Activated T-cell treated with anti-CD3 and anti-CD28 coated beads, Interleukin-2, amount 50 U/mL, for 24 hours (primary cell): ENCODE measurements around the gene ZDHHC11.

Experiments
- DNase-seq: peaks from one replicate; pipeline ENCODE4 v3.0.0-alpha.2; 2020
- H3K27ac Mint-ChIP-seq: 2 replicates; pipeline ENCODE4 v1.8.0; 2020; ENCODE audit warnings: mild to moderate bottlenecking, mixed read lengths
- H3K27me3 Mint-ChIP-seq: 2 replicates; pipeline ENCODE4 v1.8.0; 2020; ENCODE audit warnings: mixed read lengths
- H3K36me3 Mint-ChIP-seq: 2 replicates; pipeline ENCODE4 v1.8.0; 2020; ENCODE audit warnings: low read depth, mixed read lengths
- H3K4me1 Mint-ChIP-seq: 2 replicates; pipeline ENCODE4 v1.8.0; 2020; ENCODE audit warnings: low read depth, mixed read lengths
- H3K4me3 Mint-ChIP-seq: 2 replicates; pipeline ENCODE4 v1.8.0; 2020; ENCODE audit warnings: mild to moderate bottlenecking, moderate library complexity, mixed read lengths
- H3K9me3 Mint-ChIP-seq: 2 replicates; pipeline ENCODE4 v1.8.0; 2020; ENCODE audit warnings: mixed read lengths

Gene ZDHHC11

DNA sequence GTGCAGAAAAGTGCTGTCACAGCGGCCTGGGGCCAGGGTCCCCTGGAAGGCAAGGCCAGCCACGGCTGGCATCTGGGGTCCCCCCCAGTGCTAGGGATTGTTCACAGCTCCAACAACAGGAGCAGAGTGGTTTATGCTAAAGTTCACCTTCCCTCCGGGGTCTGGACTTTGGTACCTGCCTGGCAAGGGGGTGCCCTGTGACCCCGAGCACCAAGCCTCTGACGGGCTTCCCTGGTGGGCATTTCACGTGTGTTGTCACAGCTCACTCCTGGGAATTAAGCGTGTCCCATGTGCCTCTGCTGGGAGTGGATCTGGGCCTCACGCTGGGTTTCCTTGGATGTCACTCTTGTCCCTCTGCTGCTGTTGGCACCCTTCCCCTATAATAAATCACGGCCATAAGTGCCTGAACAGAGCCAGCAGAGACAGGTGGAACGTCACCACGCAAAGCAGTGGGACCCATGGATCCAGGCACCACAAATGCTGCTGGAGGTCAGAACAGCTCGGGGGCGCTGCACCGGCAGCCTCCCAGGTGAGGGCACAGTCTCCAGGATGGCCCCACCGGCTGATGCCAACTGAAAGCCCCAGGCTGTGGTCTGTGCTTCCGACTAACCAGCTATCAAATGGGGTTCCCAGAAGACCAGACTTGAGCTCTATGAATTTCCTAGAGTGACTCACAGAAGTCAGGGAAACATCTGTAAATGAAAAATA, 17.8 kb upstream of the ZDHHC11 start:
- no peaks in the 10 kb centered on the region for H3K27me3 Mint-ChIP-seq
- H3K36me3 Mint-ChIP-seq = peaks cover 100% of the 10 kb centered on the region
- H3K27ac Mint-ChIP-seq = no peak overlapping the region

DNA sequence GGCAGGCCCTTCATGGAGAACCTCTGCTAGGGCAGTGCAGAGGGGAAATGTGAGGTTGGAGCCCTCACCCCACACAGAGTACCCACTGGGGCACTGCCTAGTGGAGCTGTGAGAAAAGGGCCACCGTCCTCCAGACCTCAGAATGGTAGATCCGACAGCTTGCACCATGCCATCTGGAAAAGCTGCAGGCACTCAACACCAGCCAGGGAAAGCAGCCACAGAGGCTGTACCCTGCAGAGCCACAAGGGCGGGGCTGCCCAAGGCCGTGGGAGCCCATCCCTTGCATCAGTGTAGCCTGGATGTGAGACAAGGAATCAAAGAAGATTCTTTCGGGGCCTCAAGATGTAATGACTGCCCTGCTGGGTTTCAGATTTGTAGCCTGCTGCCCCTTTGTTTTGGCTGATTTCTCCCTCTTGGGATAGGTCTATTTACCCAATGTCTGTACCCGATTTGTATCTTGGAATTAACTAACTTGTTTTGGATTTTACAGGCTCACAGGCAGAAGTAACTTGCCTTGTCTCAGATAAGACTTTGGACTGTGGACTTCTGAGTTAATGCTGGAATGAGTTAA, 16.6 kb upstream of the ZDHHC11 start:
- no peak for DNase-seq
- Mint-ChIP-seq H3K9me3 (no peaks in the 10 kb centered on the region), H3K36me3 (peaks cover 99% of the 10 kb centered on the region), H3K27me3 (no peaks in the 10 kb centered on the region), H3K27ac (no peak overlapping the region), H3K4me3 (no peak overlapping the region), H3K4me1 (no peaks in the 10 kb centered on the region)

More for the DNA sequence above, 17.8 kb upstream of the ZDHHC11 start:
- no peak for DNase-seq
- no peak overlapping the region for H3K4me3 Mint-ChIP-seq
- H3K9me3 Mint-ChIP-seq = no peaks in the 10 kb centered on the region
- no peaks in the 10 kb centered on the region for H3K4me1 Mint-ChIP-seq

DNA sequence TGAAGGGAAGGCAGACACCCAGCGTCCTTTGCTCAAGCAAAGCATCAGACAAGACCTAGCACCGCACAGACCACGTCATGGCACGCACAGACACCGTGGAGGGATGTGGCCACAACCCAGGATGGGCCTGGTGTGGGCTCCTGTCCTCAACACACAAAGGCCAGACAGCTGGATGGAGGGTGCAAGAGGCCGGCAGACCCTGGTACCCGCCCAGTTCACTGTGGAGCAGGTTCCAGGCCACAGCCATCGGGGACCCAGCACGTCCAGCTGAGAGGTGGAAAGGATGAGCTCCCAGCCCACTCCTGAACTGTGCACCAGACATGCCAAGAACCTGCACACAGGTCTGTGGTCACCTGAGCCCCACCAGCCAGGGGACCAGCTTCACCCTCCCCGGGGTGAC, 15.0 kb upstream of the ZDHHC11 start:
- Mint-ChIP-seq H3K9me3 (no peaks in the 10 kb centered on the region), H3K36me3 (peaks cover 88% of the 10 kb centered on the region), H3K27me3 (no peaks in the 10 kb centered on the region), H3K4me1 (no peaks in the 10 kb centered on the region), H3K27ac (no peak overlapping the region), H3K4me3 (no peak overlapping the region)
- no peak for DNase-seq

DNA sequence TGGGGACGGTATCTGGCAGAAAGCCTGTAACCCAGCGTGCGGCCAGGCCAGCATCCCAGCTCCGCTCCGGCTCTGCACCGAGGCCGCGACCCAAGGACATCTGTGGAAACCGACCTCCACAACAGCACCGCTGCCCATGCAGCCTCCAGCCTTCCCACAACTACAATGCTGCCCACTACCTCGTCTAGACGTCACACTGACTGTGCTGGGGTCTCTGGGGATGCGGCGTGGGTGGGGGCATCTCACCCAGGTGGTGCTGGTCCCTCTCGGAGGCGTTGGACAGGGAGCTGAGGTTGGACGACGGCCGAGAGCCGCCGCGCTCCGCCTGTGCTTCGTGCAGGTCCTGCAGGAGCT, 14.4 kb upstream of the ZDHHC11 start:
- DNase-seq = no peak
- Mint-ChIP-seq H3K27me3 (no peaks in the 10 kb centered on the region), H3K9me3 (no peaks in the 10 kb centered on the region), H3K4me1 (no peaks in the 10 kb centered on the region), H3K36me3 (peaks cover 88% of the 10 kb centered on the region), H3K27ac (no peak overlapping the region), H3K4me3 (no peak overlapping the region)

DNA sequence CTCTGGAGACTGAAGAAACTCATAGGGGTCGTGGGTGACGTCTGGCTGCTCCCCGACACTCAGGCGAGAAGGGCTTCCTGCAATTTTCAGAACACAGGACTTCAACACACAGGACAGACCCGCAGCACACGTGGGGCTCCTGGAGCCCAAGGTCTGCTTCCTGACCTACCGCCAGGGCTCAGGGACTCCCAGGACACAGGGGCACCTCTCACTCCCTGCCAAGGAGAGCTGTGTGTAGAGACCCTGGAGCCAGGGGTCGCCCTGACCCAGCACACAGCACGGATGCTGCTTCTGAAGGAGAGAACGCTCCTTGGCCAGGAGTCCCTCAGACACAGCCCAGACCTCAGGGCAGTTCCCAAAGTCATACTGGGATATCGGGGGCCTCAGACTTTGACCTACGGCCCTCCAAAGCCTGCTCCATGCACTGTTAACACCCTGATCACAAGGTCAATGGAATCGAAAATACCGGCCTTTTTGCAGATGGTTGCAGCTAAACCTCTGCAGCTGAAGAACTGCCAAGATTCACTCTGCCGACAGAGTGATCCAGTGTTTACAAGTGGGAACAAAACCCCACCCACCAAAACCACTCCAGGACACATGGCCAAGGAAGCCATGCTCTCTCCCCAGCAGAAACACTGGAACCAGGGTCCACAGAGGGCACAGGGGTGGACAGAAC, 13.8 kb upstream of the ZDHHC11 start:
- H3K27ac Mint-ChIP-seq = no peak overlapping the region
- H3K9me3 Mint-ChIP-seq = no peaks in the 10 kb centered on the region
- DNase-seq = no peak
- H3K36me3 Mint-ChIP-seq = peaks cover 87% of the 10 kb centered on the region
- H3K27me3 Mint-ChIP-seq = no peaks in the 10 kb centered on the region
- no peak overlapping the region for H3K4me3 Mint-ChIP-seq
- H3K4me1 Mint-ChIP-seq = no peaks in the 10 kb centered on the region

DNA sequence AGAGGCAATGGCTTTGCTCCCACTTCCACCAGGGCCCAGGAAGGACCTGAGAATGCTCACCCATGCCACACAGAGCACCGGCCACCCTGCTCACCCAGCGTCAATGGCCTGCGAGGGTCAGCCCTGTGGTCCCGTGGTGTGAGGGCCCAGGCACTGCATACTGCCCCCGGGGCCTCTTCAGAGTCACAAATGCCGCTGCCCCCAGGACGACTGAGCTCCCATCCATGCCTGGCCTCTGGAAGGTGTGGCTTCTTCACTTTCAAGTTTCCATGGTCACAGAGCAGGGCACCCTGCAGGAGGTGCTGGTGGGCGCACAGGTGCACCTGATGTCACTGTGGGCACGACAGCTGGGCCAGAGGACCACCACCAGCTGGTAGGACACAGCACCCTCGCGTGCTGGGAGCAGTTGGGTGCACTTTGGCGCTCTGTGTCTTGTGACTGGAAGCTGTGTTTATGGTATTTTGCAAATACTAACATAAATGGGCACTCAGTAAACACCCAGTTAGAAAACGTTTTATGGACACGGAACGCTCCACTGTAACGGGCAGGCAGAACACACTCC, 12.5 kb upstream of the ZDHHC11 start:
- Mint-ChIP-seq H3K27ac (no peak overlapping the region), H3K27me3 (no peaks in the 10 kb centered on the region), H3K9me3 (no peaks in the 10 kb centered on the region), H3K4me3 (no peak overlapping the region), H3K4me1 (no peaks in the 10 kb centered on the region), H3K36me3 (peaks cover 85% of the 10 kb centered on the region)
- DNase-seq = no peak

DNA sequence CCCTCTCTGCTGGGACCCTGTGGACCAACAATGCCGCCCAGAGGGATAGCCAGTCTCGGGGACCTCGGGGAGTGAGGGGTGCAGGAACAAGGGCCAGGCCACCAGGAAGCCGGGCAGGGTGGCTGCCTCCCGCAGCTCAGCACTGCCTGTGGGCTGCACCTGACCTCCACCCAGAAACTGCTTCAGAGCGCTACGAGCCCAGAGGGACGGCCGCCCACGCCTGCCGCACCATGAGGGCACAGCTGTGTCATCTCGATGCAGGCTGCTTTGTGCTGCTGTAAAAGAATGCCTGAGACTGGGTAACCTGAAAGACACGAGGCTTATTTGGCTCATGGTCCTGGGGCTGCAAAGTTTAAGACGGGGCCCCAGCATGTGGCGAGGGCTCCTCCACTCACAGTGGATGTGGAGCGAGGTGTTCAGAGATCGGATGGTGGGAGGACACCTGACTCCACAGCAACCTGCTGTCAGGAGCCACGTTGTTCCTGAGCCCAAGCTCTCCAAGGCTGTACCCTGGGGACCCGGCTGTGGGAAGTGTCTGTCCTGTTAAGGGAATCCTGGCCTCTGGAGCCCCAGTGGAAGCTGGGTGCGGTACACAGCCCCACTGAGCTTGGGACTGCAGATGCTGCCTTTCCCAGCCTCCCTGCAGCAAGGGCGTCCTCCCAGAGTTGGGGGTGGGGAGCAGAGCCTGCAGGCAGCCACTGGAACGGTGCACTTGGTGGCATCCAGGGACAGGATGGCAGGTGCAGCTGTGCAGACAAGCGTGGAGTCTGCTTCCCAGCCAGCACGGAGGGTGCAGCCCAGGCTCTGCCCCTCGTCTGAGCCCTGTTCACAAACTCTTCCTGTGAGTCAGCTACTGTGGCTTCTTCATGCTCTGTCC, 11.8 kb upstream of the ZDHHC11 start:
- Mint-ChIP-seq H3K4me1 (no peaks in the 10 kb centered on the region), H3K9me3 (no peaks in the 10 kb centered on the region), H3K36me3 (peaks cover 79% of the 10 kb centered on the region), H3K27me3 (no peaks in the 10 kb centered on the region), H3K4me3 (no peak overlapping the region), H3K27ac (no peak overlapping the region)
- no peak for DNase-seq

DNA sequence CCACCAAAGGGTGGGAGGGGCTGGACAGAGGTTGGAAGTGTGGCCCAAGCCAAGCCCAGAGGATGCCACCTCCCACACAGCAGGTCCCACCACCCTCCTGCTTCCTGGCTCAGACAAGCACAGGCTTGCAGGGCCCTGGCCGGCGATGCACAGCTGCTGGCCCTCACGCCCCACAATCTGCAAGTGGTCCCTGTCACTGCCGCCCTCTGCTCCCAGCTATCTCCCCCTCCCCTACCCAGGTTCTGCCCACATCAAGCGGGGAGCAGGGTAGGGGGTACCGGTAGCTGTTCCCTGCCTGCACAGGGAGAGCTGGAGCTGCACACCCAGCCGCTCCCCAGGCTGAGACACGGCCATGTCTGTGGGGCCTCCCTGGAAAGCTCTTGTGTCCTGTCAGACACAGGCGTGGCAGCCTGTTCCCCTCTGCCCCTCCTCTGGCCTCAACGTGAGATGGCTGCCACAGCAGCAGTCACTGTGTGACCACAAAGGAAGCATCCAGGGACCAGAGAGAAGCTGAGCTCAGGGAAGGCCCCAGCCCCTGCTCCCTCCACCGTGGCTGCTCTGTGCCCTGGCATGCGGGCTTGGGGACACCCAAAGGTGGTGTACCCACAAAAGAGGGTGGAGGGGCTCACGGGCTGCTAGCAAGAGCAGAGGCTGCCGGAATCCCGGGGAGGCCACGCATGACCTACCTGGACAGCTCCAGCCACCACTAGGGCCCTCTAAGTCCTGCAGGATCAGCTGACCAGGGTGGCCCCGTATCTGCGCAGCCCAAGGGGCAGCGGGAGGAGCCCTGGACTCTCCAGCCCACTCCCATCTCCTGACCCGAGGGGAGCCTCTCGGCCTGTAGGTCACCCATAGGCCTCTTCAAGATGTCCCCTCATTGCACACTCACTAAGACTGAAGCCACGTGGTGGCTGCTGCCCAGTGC, 10.9 kb upstream of the ZDHHC11 start:
- Mint-ChIP-seq H3K9me3 (no peaks in the 10 kb centered on the region), H3K36me3 (peaks cover 70% of the 10 kb centered on the region), H3K27me3 (no peaks in the 10 kb centered on the region), H3K4me1 (no peaks in the 10 kb centered on the region), H3K4me3 (no peak overlapping the region), H3K27ac (no peak overlapping the region)
- DNase-seq = no peak

DNA sequence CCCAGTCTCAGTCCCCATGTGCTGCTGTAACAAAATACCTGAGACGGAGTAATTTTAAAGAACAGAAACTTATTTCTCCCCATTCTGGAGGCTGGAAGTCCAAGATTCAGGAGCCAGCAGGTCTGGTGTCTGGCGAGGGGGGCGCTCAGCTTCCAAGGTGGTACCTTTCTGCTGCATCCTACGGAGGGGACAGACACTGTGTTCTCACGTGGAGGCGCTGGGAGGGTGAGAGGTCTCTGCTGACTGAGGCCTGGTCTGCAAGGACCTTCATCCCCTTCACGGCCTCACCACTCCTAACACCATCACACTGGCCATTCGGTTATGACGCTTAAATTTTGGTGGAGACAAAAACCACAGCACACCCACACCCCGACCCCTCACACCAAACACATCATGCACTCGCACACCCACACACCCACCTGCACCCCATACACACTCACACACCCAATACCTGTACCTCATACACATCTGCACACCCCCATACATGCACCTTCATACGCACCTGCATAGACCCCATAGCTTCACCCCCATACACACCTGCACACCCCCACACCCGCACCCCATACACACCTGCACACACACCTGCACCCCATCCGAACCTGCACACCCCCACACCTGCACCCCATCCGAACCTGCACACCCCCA, 9.8 kb upstream of the ZDHHC11 start:
- no peaks in the 10 kb centered on the region for H3K4me1 Mint-ChIP-seq
- peaks cover 59% of the 10 kb centered on the region for H3K36me3 Mint-ChIP-seq
- H3K4me3 Mint-ChIP-seq = no peak overlapping the region
- H3K9me3 Mint-ChIP-seq = no peaks in the 10 kb centered on the region
- DNase-seq = no peak
- no peak overlapping the region for H3K27ac Mint-ChIP-seq
- no peaks in the 10 kb centered on the region for H3K27me3 Mint-ChIP-seq

DNA sequence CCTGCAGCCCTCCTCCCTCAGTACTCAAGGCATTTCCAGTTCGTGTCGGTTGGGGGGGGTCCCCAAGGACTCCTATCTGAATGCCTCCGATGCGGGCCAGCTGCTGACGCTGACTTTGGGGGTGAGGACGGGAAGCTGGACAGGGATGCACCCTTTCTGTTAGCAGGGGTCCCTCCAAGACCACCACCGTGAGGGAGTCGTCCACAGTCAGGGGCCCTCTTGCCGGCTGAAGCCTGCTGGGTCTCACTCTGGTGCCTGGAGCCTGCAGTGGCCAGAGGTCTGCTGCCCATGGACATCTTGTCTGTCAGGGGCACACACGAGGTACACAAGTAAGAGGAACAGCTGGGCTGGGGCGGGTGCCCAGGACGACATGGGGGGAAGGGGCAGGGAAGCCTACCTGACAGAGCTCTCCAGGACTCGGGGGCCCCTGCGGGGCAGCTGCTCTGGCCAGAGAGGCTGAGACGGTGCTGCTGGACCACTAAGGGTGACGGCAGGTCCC, 9.1 kb upstream of the ZDHHC11 start:
- no peaks in the 10 kb centered on the region for H3K4me1 Mint-ChIP-seq
- no peak overlapping the region for H3K27ac Mint-ChIP-seq
- no peak for DNase-seq
- peaks cover 51% of the 10 kb centered on the region for H3K36me3 Mint-ChIP-seq
- H3K9me3 Mint-ChIP-seq = no peaks in the 10 kb centered on the region
- H3K4me3 Mint-ChIP-seq = no peak overlapping the region
- H3K27me3 Mint-ChIP-seq = no peaks in the 10 kb centered on the region

DNA sequence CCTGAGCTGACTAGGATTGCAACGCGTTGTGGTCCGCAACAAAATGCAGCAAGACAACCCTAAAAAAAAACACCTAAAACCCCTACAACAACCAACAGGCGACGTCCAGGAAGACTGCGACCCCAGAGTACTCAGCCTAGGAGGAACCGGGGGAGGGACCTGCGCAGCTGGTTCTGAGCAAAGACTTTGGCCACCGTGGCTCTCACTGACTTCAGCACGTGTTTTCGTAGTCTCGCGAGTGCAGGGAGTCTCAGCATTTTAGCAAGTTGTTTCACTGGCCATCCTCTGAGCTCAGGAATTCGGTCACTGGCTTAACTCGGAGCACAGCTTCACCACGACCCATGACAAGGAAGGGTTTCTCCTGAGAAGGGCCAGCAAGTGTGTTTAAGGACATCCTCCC, 8.6 kb upstream of the ZDHHC11 start:
- Mint-ChIP-seq H3K36me3 (peaks cover 47% of the 10 kb centered on the region), H3K27me3 (no peaks in the 10 kb centered on the region), H3K27ac (no peak overlapping the region)

DNA sequence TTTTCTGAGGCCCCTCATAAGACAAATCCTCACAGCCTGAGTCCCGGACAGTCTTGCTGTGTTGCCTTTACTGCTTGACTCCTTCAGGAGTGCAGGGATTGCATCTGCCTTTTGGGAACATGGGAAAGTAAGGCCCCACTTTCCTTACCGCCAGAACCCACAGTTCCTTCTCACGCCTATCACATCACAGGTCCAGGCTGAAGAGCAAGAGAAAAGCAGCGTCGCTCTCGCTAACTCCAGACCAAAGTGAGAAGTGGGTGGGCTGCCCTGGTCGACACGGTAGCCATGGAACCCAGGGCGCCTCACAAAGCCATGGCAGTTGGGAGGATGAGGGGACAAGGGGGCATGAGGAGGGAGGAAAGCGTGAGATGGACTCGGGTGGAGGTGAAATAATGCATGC, 7.9 kb upstream of the ZDHHC11 start:
- H3K27me3 Mint-ChIP-seq = no peaks in the 10 kb centered on the region
- no peak overlapping the region for H3K4me3 Mint-ChIP-seq
- H3K9me3 Mint-ChIP-seq = no peaks in the 10 kb centered on the region
- H3K36me3 Mint-ChIP-seq = peaks cover 40% of the 10 kb centered on the region
- H3K4me1 Mint-ChIP-seq = no peaks in the 10 kb centered on the region
- no peak overlapping the region for H3K27ac Mint-ChIP-seq
- no peak for DNase-seq

More for the DNA sequence above, 8.6 kb upstream of the ZDHHC11 start:
- no peak for DNase-seq
- Mint-ChIP-seq H3K9me3 (no peaks in the 10 kb centered on the region), H3K4me3 (no peak overlapping the region), H3K4me1 (no peaks in the 10 kb centered on the region)
